Upper lobe of left lung (tissue), 4 donors: ENCODE measurements around the gene RPS6KA6.

Experiments
- CTCF ChIP-seq, 6 experiments: fragments of 450-650 bp in 4 of 6; fragments of 200-600 bp in 2 of 6; sonication (generic) in 2 of 6; IDR thresholded peaks; one replicate each; pipeline ENCODE4 v1.5.1; 2016 to 2019; ENCODE audit warnings: antibody characterized with exemption in 6 of 6
- POLR2A ChIP-seq, 4 donors: fragments of 450-650 bp; IDR thresholded peaks; one replicate each; pipeline ENCODE4 v1.5.1; 2016 to 2017; ENCODE audit warnings: antibody characterized with exemption in 4 of 4, mild to moderate bottlenecking in 2 of 4
- POLR2AphosphoS5 ChIP-seq, 2 donors: sonication (generic); formaldehyde crosslinking; IDR thresholded peaks; one replicate each; pipeline ENCODE4 v1.5.1; 2017; ENCODE audit warnings: antibody characterized with exemption in 2 of 2

GRCh38 chrX:84160736-84161135, 27.3 kb downstream of the RPS6KA6 start:
- TF ChIP-seq CTCF (IDR thresholded peaks at IDR 0.05) (no peak), POLR2A (IDR thresholded peaks at IDR 0.05) (no peak), POLR2AphosphoS5 (IDR thresholded peaks at IDR 0.05) (no peak)
